ENCODE measurements around the gene FOXO1.

Gene FOXO1

GRCh38 chr13:40598569-40598968 is 67.9 kb downstream of the FOXO1 start:
- FAIRE-seq, result peak; percentile 17
- TF ChIP-seq TAF1 (IDR thresholded peaks at IDR 0.05; ENCODE audit: borderline replicate concordance, low read depth, low read length), result no peak
- no peak for TF ChIP-seq POLR2AphosphoS5 (IDR thresholded peaks at IDR 0.05; ENCODE audit: low read depth, low read length)
- TF ChIP-seq POLR2A (IDR thresholded peaks at IDR 0.05; ENCODE audit: low read depth, low read length), result no peak
- no peak for DNase-seq (ENCODE audit: insufficient read length)

DNA sequence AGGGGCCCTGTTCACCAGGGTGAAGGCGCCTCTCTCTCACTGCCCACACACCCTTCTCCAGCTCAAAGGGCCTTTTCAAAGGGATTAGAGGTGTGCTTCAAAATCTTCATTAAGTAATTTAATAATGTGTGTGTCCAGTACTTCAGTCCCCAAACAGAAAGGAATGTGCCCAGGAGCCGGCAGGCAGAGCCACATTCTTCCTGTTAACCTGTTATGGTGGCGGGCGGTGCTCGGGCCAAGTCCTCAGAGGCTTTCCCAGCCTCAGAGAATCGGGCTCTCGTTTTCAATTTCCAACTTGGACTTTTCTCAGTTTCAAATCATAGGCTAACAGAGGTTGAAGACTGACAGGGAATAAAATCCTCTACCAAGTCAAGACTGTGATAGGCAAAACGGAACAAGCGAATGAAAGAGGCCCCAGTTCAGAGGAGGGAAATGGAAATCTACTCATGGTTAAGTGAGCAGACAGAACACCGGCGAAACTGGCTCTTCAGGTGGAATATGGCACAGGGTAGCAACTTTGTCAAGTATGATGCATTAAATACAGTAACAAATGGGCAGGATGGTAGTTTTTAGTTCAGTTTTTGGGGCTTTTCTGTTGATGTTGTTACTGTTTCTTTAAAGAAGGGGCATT is 68.6 kb downstream of the FOXO1 start:
- no peak for FAIRE-seq
- DNase-seq (ENCODE audit: insufficient read length), result no peak

DNA sequence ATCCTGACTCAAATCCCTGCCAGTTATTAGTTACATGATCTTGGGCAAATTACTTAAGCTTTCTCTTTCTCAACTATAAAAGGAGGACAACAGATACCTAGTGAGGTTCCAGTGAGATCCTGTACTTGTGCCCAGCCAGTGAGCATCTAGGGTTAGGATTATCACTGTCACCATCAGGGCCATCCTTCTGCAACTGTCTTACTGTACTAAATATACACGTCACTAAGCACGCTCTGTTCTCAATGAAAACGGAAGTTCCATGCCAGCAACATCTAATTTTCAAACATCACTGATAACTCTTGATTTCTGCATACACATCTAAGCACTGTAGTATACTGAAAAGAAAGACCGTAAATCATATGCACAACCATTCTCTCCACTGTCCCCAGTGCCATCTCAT is 70.0 kb downstream of the FOXO1 start:
- TF ChIP-seq TAF1 (IDR thresholded peaks at IDR 0.05; ENCODE audit: borderline replicate concordance, low read depth, low read length), result no peak
- no peak for TF ChIP-seq POLR2A (IDR thresholded peaks at IDR 0.05; ENCODE audit: low read depth, low read length)
- TF ChIP-seq POLR2AphosphoS5 (IDR thresholded peaks at IDR 0.05; ENCODE audit: low read depth, low read length), result no peak
- FAIRE-seq (peak; percentile 61), DNase-seq (ENCODE audit: insufficient read length) (no peak)

More for the DNA sequence above, 68.6 kb downstream of the FOXO1 start:
- TF ChIP-seq POLR2A (IDR thresholded peaks at IDR 0.05; ENCODE audit: low read depth, low read length) (no peak), TAF1 (IDR thresholded peaks at IDR 0.05; ENCODE audit: borderline replicate concordance, low read depth, low read length) (no peak), POLR2AphosphoS5 (IDR thresholded peaks at IDR 0.05; ENCODE audit: low read depth, low read length) (no peak)

- no peak for TF ChIP-seq POLR2AphosphoS5 (IDR thresholded peaks at IDR 0.05; ENCODE audit: low read depth, low read length)
- no peak for TF ChIP-seq POLR2A (IDR thresholded peaks at IDR 0.05; ENCODE audit: low read depth, low read length)
- TF ChIP-seq TAF1 (IDR thresholded peaks at IDR 0.05; ENCODE audit: borderline replicate concordance, low read depth, low read length), result no peak
- no peak for DNase-seq (ENCODE audit: insufficient read length)
- FAIRE-seq, result no peak
Measured at GRCh38 chr13:40595693-40596092, 70.7 kb downstream of the FOXO1 start.

DNA sequence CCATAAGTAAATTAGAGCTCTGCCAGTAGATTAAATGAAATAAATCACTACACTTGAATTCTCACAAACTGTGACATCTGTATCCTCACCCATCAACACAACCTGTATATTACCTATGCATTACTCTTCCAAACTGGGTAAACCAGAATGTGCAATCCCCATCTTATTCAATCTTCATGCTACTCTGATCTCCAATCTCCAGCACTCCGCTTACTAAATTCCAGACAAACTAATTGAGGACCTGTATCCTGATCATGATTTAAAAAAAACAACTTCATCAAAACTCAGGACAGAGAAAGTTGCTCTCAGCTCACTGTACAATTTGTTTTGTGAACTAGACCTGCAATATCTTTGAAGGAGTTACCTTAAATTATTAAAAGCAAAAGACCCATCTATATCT is 74.4 kb downstream of the FOXO1 start:
- FAIRE-seq, result no peak
- TF ChIP-seq POLR2A (IDR thresholded peaks at IDR 0.05; ENCODE audit: low read depth, low read length) (no peak), TAF1 (IDR thresholded peaks at IDR 0.05; ENCODE audit: borderline replicate concordance, low read depth, low read length) (no peak), POLR2AphosphoS5 (IDR thresholded peaks at IDR 0.05; ENCODE audit: low read depth, low read length) (no peak)

GRCh38 chr13:40591091-40591490 is 75.3 kb downstream of the FOXO1 start:
- no peak for FAIRE-seq
- TF ChIP-seq POLR2AphosphoS5 (IDR thresholded peaks at IDR 0.05; ENCODE audit: low read depth, low read length), result no peak
- TF ChIP-seq POLR2A (IDR thresholded peaks at IDR 0.05; ENCODE audit: low read depth, low read length), result no peak
- no peak for TF ChIP-seq TAF1 (IDR thresholded peaks at IDR 0.05; ENCODE audit: borderline replicate concordance, low read depth, low read length)
- DNase-seq (ENCODE audit: insufficient read length), result no peak

More for the DNA sequence above, 74.4 kb downstream of the FOXO1 start:
- no peak for DNase-seq (ENCODE audit: insufficient read length)

DNA sequence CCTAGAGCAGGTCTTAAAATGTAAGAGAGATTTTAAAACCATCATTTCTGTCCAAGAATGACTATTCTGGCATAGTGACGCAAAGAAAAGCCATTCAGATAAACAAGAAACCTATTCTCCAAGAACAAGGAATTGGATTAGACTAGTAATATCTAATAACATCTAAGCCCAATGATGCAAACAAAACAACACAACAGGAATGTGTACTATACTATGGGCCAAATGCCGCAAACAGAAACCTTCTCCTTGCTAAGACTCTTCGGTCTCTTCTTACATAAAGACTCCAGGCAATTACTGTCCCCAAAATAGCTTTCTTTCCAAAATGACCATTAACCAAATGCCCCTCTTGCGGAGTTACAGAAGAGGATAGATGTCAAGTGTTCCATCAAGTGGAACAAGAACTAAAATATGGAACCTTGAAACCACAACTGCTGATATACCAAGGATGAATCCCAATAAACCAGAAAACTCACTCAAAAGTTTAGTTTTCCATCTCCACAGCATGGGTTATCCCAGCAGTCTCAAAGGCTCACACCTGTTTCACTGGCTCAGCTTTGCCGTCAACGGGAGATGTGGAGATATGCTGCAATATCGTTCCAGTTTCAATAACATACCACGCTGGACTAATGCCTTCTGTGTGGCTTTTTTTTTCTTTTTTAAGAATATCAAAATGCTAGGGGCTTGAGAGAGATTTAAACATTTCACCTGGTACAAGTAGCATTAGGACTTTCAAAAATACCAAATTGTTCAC is 76.2 kb downstream of the FOXO1 start:
- FAIRE-seq (peak; percentile 5), DNase-seq (ENCODE audit: insufficient read length) (no peak)
- TF ChIP-seq POLR2AphosphoS5 (IDR thresholded peaks at IDR 0.05; ENCODE audit: low read depth, low read length) (no peak), POLR2A (IDR thresholded peaks at IDR 0.05; ENCODE audit: low read depth, low read length) (no peak), TAF1 (IDR thresholded peaks at IDR 0.05; ENCODE audit: borderline replicate concordance, low read depth, low read length) (no peak)

DNA sequence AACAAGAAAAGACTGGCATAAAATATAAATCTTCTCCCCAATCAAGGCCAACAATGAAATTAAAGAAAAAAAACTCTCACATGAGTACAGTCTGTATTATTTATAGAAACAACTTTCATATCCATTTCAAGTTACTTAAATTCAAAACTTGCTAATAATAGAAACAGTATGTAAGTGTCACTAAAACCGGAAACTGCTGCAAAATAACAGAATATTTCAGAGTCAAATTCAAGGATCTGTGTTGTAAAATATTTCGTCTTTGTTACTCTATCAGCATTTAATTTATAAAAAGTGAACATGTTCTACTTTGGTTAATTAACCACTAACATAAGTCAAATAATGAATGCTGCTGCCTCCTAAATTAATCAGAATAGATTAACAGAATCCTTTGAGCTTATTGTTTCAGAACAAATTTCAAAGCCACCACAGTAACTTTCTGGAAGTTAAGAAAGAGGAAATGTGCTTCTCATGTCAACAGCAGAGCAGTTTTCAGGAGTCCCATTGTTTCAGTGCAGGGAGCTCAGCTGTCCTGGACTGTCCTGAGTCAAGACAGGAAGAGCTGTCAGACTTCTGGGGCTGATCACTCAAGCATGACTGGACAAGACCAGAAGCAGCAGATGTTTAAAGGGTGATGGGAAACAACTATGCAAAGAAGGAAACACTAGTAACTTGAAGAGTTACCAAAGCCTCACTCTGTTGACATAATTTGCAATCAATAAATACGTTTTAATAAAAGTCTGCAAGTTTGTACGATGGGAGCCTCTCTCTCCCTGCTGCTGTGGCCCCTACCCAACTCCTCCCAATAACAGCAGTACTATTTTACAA is 76.9 kb downstream of the FOXO1 start:
- peak; percentile 25 for DNase-seq (ENCODE audit: insufficient read length)
- peak; percentile 96 for FAIRE-seq
- TF ChIP-seq TAF1 (IDR thresholded peaks at IDR 0.05; ENCODE audit: borderline replicate concordance, low read depth, low read length) (no peak), POLR2A (IDR thresholded peaks at IDR 0.05; ENCODE audit: low read depth, low read length) (no peak), POLR2AphosphoS5 (IDR thresholded peaks at IDR 0.05; ENCODE audit: low read depth, low read length) (no peak)

- DNase-seq (ENCODE audit: insufficient read length) (no peak), FAIRE-seq (no peak)
- no peak for TF ChIP-seq POLR2A (IDR thresholded peaks at IDR 0.05; ENCODE audit: low read depth, low read length)
- no peak for TF ChIP-seq POLR2AphosphoS5 (IDR thresholded peaks at IDR 0.05; ENCODE audit: low read depth, low read length)
- TF ChIP-seq TAF1 (IDR thresholded peaks at IDR 0.05; ENCODE audit: borderline replicate concordance, low read depth, low read length), result no peak
Measured at GRCh38 chr13:40588101-40588500, 78.3 kb downstream of the FOXO1 start.

DNA sequence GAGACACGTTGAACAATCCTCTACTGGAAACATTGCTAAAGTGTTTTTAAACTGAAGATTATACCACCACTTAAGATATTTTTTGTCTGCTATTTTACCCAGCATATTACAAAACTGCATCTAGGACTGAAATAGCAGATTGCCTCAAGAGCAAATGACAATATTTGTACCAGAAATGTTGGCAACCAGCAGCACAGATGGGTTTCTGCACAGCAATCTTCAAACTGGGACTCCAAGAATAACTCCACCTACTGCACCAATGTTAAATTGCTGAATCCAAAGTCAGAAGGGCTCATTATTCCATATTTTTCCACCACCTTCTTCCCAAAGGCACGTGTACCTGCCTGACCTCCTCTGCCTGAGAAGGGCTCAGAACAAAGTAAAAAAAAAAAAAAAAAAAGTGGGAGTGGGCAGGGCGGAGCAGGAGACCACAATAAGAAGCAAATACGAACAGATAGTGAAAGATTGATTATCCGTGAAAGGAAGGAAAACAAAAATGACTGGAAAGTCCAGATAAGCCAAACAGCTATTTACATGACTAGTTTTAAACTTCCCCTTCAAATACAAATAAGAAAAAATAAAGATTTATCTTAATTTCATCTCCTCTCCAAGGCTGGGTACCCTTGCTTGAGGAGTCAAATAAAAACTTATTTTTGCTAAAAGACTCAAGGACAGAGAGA is 79.4 kb downstream of the FOXO1 start:
- TF ChIP-seq POLR2A (IDR thresholded peaks at IDR 0.05; ENCODE audit: low read depth, low read length), result no peak
- TF ChIP-seq TAF1 (IDR thresholded peaks at IDR 0.05; ENCODE audit: borderline replicate concordance, low read depth, low read length), result no peak
- TF ChIP-seq POLR2AphosphoS5 (IDR thresholded peaks at IDR 0.05; ENCODE audit: low read depth, low read length), result no peak
- DNase-seq (ENCODE audit: insufficient read length), result no peak
- peak; percentile 14 for FAIRE-seq

Data from GM12892 (cell line).